Lung (tissue), 12 donors: ENCODE data around the gene AFDN. TPM values are rescaled to one million over a fixed set of nuclear protein-coding genes. Genes with fewer than 3 reads are reported as not detected.

Experiments
- ATAC-seq: fragments of 200-7000 bp; cut with Tn5 transposase; one replicate; pipeline ENCODE4 v1.9.1; 2020; ENCODE audit warnings: moderate number of reproducible peaks; ENCODE audit not compliant: insufficient read depth, low FRiP score
- DNase-seq, 3 donors: peaks; one replicate each; pipeline ENCODE4 v3.0.0-alpha.2; 2013 to 2017
- H3K27ac ChIP-seq, 2 donors: one replicate each; pipeline ENCODE4 v1.5.1; 2013; ENCODE audit warnings: mild to moderate bottlenecking in 2 of 2, moderate library complexity in 2 of 2, control low read depth in 1 of 2, inconsistent platforms in 1 of 2, low read depth in 1 of 2, low read length in 1 of 2
- H3K27me3 ChIP-seq, 3 donors: one replicate each; pipeline ENCODE4 v1.5.1; 2013; ENCODE audit warnings: low read length in 2 of 3; ENCODE audit not compliant: control insufficient read depth in 3 of 3, insufficient read depth in 3 of 3
- H3K36me3 ChIP-seq, 4 donors: one replicate each; pipeline ENCODE4 v1.5.1; 2013; ENCODE audit warnings: low read length in 4 of 4, mild to moderate bottlenecking in 1 of 4, moderate library complexity in 1 of 4; ENCODE audit not compliant: control insufficient read depth in 4 of 4, insufficient read depth in 4 of 4
- H3K4me1 ChIP-seq, 5 donors: one replicate each; pipeline ENCODE4 v1.5.1; 2013; ENCODE audit warnings: low read length in 5 of 5, mild to moderate bottlenecking in 2 of 5, moderate library complexity in 1 of 5; ENCODE audit not compliant: control insufficient read depth in 5 of 5, insufficient read depth in 5 of 5
- H3K4me3 ChIP-seq: one replicate; pipeline ENCODE4 v1.5.1; 2013; ENCODE audit warnings: mild to moderate bottlenecking, control low read depth, moderate library complexity
- H3K9ac ChIP-seq, 2 donors: one replicate each; pipeline ENCODE4 v1.5.1; 2013; ENCODE audit warnings: low read length in 2 of 2, control low read depth in 1 of 2; ENCODE audit not compliant: insufficient read depth in 1 of 2
- H3K9me3 ChIP-seq, 4 donors: one replicate each; pipeline ENCODE4 v1.5.1; 2013; ENCODE audit warnings: low read length in 3 of 4, mild to moderate bottlenecking in 1 of 4, moderate library complexity in 1 of 4; ENCODE audit not compliant: control insufficient read depth in 4 of 4, insufficient read depth in 3 of 4
- WGBS, 2 donors: extraction: QIAGEN DNeasy Blood & Tissue Kit; methylation state at CpG; one replicate each; pipeline ENCODE4 v1.1.7; 2013; 5-methylcytosine and 5-hydroxymethylcytosine counted together
- polyA plus RNA-seq, 2 donors: library from polyadenylated mRNA; stranded (reverse); fragments of 200-250 nt; gene quantifications; one replicate each; pipeline ENCODE4 v1.2.1, GENCODE V29; 2013
- total RNA-seq, 2 donors: library from RNA; depleted of rRNA in 1 of 2; stranded (reverse); fragments of >200 nt in 1 of 2; gene quantifications; one replicate each; pipeline ENCODE4 v1.2.1, GENCODE V29; 2014 to 2021
- TF ChIP-seq, protein P1 (sequence below): IDR thresholded peaks from 2 replicates; pipeline ENCODE4 v1.5.1; 2012; ENCODE audit warnings: mild to moderate bottlenecking; ENCODE audit errors: control extremely low read depth, extremely low read depth
- donor health status: control.
- donor health status: control.
- donor health status: Bipolar disorder and iron deficiency.
- donor health status: healthy.
- donor health status: DM: yes; HTN: yes; CAD: no.

Gene AFDN
- total and polyA plus RNA-seq, 4 donors, result 47.6 to 407 (median 117) TPM

DNA sequence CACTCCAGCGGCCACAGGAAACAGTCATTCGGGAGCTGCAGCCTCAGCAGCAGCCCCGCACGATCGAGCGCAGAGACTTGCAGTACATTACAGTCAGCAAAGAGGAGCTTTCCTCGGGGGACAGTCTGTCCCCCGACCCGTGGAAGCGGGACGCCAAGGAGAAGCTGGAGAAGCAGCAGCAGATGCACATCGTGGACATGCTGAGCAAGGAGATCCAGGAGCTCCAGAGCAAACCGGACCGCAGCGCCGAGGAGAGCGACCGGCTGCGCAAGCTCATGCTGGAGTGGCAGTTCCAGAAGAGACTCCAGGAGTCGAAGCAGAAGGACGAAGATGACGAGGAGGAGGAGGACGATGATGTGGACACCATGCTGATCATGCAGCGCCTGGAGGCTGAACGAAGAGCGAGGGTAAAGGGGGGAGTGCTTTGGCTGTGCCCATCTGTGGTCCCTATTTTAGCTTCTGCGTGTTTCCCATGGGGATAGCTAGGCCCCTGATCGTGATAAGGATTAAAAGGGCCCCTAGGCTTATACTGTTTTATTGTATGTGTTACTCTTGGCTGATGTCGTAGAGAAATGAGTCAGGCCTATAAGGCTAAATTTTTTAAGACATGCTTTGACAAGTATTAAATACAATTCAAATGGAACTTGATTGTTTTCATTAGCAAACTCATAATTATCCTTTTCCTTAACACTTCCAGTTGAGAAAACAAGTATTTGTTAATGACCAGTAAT is 125.2 kb downstream of the AFDN start:
- no peak for ATAC-seq
- Histone ChIP-seq H3K9me3 (peaks cover 0 to 5% (median 0%) of the 10 kb centered on the region in 4 donors), H3K4me1 (peaks cover 0 to 5% (median 2%) of the 10 kb centered on the region in 5 donors), H3K9ac (no peak overlapping the region), H3K36me3 (peaks cover 29 to 70% (median 40%) of the 10 kb centered on the region in 4 donors), H3K27me3 (no peaks in the 10 kb centered on the region), H3K4me3 (no peak overlapping the region), H3K27ac (no peak overlapping the region)
- WGBS, 2 donors, result 96 to 97% methylated on average over 29 of the region's 29 CpGs
- TF ChIP-seq, protein P1, sequence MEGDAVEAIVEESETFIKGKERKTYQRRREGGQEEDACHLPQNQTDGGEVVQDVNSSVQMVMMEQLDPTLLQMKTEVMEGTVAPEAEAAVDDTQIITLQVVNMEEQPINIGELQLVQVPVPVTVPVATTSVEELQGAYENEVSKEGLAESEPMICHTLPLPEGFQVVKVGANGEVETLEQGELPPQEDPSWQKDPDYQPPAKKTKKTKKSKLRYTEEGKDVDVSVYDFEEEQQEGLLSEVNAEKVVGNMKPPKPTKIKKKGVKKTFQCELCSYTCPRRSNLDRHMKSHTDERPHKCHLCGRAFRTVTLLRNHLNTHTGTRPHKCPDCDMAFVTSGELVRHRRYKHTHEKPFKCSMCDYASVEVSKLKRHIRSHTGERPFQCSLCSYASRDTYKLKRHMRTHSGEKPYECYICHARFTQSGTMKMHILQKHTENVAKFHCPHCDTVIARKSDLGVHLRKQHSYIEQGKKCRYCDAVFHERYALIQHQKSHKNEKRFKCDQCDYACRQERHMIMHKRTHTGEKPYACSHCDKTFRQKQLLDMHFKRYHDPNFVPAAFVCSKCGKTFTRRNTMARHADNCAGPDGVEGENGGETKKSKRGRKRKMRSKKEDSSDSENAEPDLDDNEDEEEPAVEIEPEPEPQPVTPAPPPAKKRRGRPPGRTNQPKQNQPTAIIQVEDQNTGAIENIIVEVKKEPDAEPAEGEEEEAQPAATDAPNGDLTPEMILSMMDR, result no peak
- DNase-seq, result no peak

DNA sequence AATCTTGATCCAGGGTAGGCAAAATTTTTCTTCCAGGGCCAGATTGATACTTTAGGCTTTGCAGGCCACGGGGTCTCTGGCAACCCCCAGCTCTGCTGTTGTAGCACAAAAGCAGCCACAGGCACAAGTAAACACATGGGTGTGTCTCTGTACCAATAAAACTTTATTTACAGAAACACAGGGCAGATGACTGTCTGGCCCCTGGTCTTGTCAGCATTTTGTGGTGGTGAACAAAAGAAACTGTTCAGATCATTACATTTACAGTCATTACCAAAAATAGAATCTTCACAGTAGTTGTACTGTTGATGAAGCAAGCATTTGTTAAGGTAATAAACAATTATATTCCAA is 125.8 kb downstream of the AFDN start:
- Histone ChIP-seq H3K36me3 (peaks cover 29 to 74% (median 40%) of the 10 kb centered on the region in 4 donors), H3K4me1 (peaks cover 0 to 7% (median 2%) of the 10 kb centered on the region in 5 donors), H3K27me3 (no peaks in the 10 kb centered on the region), H3K9ac (no peak overlapping the region), H3K4me3 (no peak overlapping the region), H3K9me3 (peaks cover 0 to 5% (median 0%) of the 10 kb centered on the region in 4 donors), H3K27ac (no peak overlapping the region)
- DNase-seq, result no peak
- TF ChIP-seq, protein P1, result no peak
- 86 to 94% methylated on average over 1 of the region's 1 CpG for WGBS, 2 donors
- ATAC-seq, result no peak

DNA sequence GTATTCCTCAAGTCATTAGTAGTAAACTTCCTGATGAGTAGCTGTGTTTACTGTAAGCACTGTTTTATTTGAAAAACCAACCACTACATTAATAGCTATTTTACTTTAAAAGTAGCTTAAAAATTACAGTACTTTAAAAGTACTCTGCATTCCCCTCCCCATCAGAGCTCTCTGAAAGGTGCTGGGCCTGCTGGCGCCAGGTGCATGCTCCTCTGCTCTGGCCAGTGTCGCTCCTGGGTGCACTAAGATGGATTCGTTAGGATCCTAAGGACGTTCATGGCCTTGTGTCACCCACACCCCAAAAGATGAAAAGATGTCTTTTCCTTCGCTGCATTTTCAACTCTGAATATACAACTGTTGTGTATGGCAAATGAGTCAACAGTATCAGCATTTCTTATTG is 126.8 kb downstream of the AFDN start:
- 93 to 94% methylated on average over 5 of the region's 5 CpGs for WGBS, 2 donors
- DNase-seq (no peak), ATAC-seq (no peak)
- no peaks in the 10 kb centered on the region for H3K27me3 ChIP-seq
- peaks cover 0 to 7% (median 2%) of the 10 kb centered on the region in 5 donors for H3K4me1 ChIP-seq
- H3K4me3 ChIP-seq, result no peak overlapping the region
- peaks cover 25 to 70% (median 36%) of the 10 kb centered on the region in 4 donors for H3K36me3 ChIP-seq
- peaks cover 0 to 5% (median 0%) of the 10 kb centered on the region in 4 donors for H3K9me3 ChIP-seq
- H3K9ac ChIP-seq, result no peak overlapping the region
- no peak overlapping the region for H3K27ac ChIP-seq
- TF ChIP-seq, protein P1, result no peak

DNA sequence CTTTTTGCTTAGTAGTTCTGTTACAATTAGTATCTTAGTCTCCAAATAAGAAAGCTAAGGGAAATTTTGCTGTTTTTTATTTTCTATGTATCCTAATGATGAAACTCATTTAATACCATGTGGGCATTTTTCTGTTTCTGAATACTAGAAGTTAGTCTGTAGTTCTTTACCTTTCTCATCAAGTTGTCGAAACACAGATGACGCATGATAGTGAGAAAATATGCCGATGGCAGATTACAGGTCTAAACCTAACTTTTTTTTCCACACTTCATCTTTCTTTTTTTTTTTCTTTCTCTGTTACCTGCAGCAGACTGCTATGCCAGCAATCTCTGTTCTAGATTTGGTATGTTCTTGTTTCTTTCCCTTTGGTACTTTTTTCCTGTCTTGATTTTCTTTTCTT is 127.4 kb downstream of the AFDN start:
- Histone ChIP-seq H3K9ac (no peak overlapping the region), H3K4me1 (peaks cover 0 to 7% (median 4%) of the 10 kb centered on the region in 5 donors), H3K27ac (no peak overlapping the region), H3K4me3 (no peak overlapping the region), H3K36me3 (peaks cover 21 to 64% (median 30%) of the 10 kb centered on the region in 4 donors), H3K27me3 (no peaks in the 10 kb centered on the region), H3K9me3 (peaks cover 0 to 5% (median 0%) of the 10 kb centered on the region in 4 donors)
- TF ChIP-seq, protein P1, result no peak
- 94 to 96% methylated on average over 3 of the region's 3 CpGs for whole genome bisulfite sequencing, 2 donors
- ATAC-seq (no peak), DNase-seq (no peak)
